Daoy (cell line): ENCODE measurements around the gene CAT. TPM values are rescaled to one million over a fixed set of nuclear protein-coding genes. Genes with fewer than 3 reads are reported as not detected.

ENCODE experiments used
- DNase-seq: peaks from one replicate; pipeline ENCODE4 v3.0.0-alpha.2; 2015; ENCODE audit warnings: low read depth
- total RNA-seq: library from RNA; depleted of rRNA; stranded (reverse); fragments of >200 nt; shearing (Covaris generic); gene quantifications from 2 replicates; pipeline ENCODE4 v1.2.3, GENCODE V29; 2014

CAT gene
- total RNA-seq, 1 experiment from 2014 or later = 38.6 TPM

DNA sequence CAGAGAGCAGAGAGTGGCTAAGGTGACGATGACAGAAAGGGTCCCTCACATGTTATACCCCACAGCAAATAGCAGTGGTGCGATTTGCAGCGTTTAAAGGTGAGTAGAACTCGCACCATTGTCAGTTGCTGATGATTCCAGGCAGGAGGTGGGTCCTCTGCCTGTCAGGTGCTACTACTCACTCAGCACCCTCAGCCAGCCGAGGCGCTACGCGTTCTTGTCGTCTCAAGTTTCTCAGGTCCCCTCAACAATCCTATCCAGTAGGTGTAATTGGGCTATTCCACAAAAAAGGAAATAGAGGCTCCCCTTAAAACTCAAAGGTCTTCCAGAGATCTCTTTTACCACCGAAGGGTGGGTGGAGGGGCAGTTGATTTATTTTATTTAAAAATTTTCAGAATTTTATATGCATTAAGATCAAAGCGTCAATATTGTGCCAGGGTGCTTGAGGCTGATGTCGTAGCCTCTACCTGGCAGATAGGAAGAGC is 56.5 kb downstream of the CAT start:
- no peak for DNase-seq

DNA sequence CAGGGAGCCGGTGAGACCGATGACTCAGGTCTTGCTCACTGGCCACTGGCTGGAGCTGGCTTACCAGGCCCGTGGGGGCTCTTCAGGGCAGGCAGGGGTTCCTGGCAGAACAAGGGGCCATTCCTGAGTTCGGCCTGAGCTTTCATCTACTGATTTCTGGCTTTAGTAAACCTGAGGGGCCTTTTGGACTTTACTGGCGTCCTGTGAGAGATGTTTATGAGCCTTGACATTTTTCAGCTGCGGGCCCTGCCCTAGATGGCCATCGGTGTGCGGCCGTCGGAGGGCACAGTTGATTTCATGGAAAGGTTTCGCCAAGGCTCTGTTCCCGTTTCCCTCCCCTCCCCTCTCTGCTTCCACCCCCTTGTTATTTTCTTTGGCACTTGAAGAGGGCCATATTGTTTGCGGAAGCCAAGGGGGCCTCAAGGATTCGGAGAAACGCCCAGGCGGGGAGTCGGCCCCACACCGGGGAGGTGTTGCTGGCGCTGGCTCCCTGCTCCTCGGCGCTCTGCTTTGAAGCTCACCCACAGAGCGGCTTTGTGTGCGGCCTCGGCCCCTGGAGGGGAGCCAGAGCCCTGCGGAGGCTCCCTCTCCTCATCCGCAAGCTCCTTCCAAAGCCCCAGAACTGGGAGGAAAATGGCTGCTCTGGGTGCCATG is 57.1 kb downstream of the CAT start:
- peak; percentile 46 for DNase-seq

GRCh38 chr11:34499719-34500500 is 61.2 kb downstream of the CAT start:
- no peak for DNase-seq

GRCh38 chr11:34501500-34501899 is 62.8 kb downstream of the CAT start:
- DNase-seq = peak; percentile 83

DNA sequence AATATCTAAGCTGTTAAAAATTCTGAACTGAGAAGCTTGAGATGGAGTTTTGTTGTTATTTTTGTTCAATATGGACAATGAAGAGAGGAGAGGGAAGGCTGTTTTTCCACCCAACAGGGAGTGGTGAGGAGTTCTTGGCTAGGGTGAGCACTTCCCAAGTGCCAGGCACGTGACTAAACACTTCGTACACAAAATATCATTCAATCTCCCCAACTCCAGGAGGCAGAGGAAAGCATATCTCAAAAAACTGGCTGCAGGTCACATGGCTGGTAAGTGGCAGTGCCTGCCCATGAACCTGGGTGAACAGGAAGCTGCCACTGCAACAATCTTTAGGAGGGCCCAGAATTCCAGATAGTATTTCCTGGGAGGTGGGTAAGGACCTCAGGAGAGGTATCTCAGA is 63.2 kb downstream of the CAT start:
- peak; percentile 38 for DNase-seq

GRCh38 chr11:34502949-34503348 is 64.2 kb downstream of the CAT start:
- DNase-seq = no peak

GRCh38 chr11:34505874-34506273 is 67.1 kb downstream of the CAT start:
- DNase-seq = no peak

GRCh38 chr11:34507156-34507555 is 68.4 kb downstream of the CAT start:
- no peak for DNase-seq

- no peak for DNase-seq
Observed at GRCh38 chr11:34507610-34508009, 68.9 kb downstream of the CAT start.

DNA sequence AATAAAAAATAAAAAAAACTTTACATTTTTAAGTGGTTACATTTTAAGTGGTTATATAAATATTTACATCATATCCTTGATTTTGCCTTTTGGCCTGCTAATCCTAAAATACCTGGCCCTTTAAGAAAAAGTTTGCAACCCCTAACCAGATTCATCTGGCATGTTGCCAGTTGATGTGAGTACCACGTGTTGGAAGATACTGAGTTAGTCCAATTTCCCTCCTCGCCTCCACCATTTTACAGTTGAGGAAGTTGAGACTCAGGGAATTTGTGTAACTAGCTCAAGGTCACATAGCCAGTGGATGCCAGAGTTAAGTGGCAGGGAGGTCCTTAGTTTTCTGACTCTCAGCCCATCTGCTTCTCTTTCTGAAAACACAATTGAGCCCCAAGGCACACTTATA is 69.8 kb downstream of the CAT start:
- no peak for DNase-seq

- DNase-seq = no peak
Observed at GRCh38 chr11:34509336-34509876, 70.7 kb downstream of the CAT start.

GRCh38 chr11:34510218-34510617 is 71.5 kb downstream of the CAT start:
- DNase-seq = no peak

DNA sequence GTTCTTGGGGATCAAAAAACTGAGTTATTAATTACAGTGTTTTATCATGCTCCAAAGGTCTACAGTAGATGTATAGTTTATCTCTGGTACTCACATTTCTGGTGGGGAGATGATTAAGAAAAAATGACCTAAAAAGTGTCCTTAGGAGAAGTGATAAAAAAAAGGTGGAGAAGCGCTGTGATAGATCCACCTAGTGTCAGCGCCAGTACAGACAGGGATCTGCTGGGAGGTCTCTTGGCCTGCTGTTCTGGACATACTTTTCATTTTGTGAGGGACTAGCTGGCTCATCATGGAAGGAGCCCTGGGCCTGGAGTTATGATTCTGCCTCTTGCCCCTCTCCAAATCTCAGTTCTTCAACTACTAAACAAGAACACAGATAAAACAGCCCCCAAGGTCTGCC is 71.9 kb downstream of the CAT start:
- no peak for DNase-seq

GRCh38 chr11:34512840-34513681 is 74.3 kb downstream of the CAT start:
- DNase-seq = peak; percentile 62

- no peak for DNase-seq
Observed at GRCh38 chr11:34513682-34514449, 75.1 kb downstream of the CAT start, which contains the start of gene ELF5. Gene ELF5 (minus strand): TSS chr11:34513794. CDS start chr11:34505749, 8,045 bp downstream.

GRCh38 chr11:34514597-34514996 is 75.9 kb downstream of the CAT start:
- no peak for DNase-seq

DNA sequence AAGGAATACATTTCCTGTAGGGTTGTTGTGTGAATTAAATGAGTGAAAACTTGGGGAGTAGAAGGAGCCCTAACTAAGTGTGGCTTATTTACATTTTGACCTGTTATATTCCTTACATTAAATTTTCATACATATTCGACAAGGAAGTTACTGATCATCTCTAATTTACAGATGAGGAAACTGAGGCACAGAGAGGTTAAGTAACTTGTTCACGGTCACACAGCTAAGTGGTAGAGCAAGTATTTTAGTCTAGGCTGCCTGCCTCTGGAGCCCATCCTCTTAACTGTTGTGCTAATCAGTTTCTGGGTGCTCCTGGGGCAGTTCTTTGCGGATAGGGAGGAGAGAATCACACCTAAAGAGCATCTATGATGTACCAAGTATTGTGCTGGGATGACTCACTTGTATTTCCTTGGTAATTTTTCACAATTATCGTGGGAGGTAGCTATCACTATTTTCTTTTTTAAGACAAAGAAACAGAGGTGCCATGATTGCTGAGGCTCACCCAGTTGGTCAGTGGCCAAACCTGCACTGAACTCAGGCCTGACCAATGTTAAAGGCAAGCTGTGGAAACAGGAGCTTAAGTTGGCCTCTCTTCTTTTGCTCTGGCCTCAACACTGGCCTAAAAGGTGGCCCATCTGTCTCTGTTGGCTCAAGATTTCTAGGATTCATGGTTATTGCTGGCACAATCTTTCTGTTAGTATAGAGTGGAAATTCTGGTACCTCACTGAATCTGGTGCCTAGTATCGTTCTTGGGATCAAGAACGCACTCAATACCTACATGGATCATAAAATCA is 77.7 kb downstream of the CAT start:
- DNase-seq = no peak

- no peak for DNase-seq
Observed at GRCh38 chr11:34519595-34520235, 81.0 kb downstream of the CAT start.

GRCh38 chr11:34521265-34521664 is 82.5 kb downstream of the CAT start:
- DNase-seq = no peak
